Measurements from ENCODE around the gene ARHGAP11A. TPM values are rescaled to one million over a fixed set of nuclear protein-coding genes. Genes with fewer than 3 reads are reported as not detected.

Gene ARHGAP11A
- total and polyA plus RNA-seq, 9 of the 15 experiments (the other 6 are each of a cell fraction or from before 2014, with no cell fraction given), result 17.5 to 92.5 (median 61.1) TPM

GRCh38 chr15:32676169-32676568 is 60.9 kb downstream of the ARHGAP11A start:
- no peaks in the 10 kb centered on the region for H3K79me2 ChIP-seq (ENCODE audit: control insufficient read depth, insufficient read depth, low read length)
- CTCF ChIA-PET (ENCODE audit: low intra/inter-chr PET ratio), result no interaction called here
- H3K27me3 ChIP-seq (ENCODE audit: control insufficient read depth in 2 of 2, insufficient read depth in 2 of 2, low read length in 2 of 2), result peaks cover 17 to 20% of the 10 kb centered on the region in 2 experiments; a peak in 4 of 5 replicates
- peaks cover 0 to 3% of the 10 kb centered on the region in 2 experiments; a peak in 1 of 5 replicates for H3K4me1 ChIP-seq (replicated peaks in 1 of 2; ENCODE audit: control insufficient read depth in 2 of 2, insufficient read depth in 2 of 2, low read length in 2 of 2)
- BruUV-seq (replicated peaks), result no TSS peak
- FAIRE-seq, result no peak
- no peak overlapping the region for H3K9ac ChIP-seq (ENCODE audit: insufficient read depth in 1 of 2, low read depth in 2 of 2, low read length in 2 of 2)
- POLR2A ChIA-PET, result no interaction called here
- H3K27ac ChIP-seq (ENCODE audit: extremely low read depth, low read depth, low read length), result no peak overlapping the region
- no peak overlapping the region for H3K4me2 ChIP-seq (ENCODE audit: insufficient read depth, low read length)
- intact Hi-C loops (cut with micrococcal nuclease), result no loop called here
- H3K4me3 ChIP-seq, result no peak overlapping the region
- 3% methylated on average over 2 of the region's 2 CpGs for WGBS (ENCODE audit: insufficient coverage, low coverage, missing lambda C conversion rate)
- no peaks in the 10 kb centered on the region for H4K20me1 ChIP-seq (replicated peaks; ENCODE audit: control insufficient read depth, insufficient read depth, low read length)
- no peaks in the 10 kb centered on the region for H3K9me1 ChIP-seq (ENCODE audit: control insufficient read depth, insufficient read depth, low read length)
- H3K36me3 ChIP-seq (ENCODE audit: control insufficient read depth, insufficient read depth, low read length), result no peaks in the 10 kb centered on the region
- ATAC-seq, result no peak
- no peak overlapping the region for H2AFZ ChIP-seq (ENCODE audit: low read depth, low read length)
- in situ Hi-C loops (cut with MboI), result no loop called here
- no peak for DNase-seq (ENCODE audit: extremely low read depth in 1 of 4, low spot score in 3 of 4)
- H3K9me3 ChIP-seq (replicated peaks; ENCODE audit: control insufficient read depth, insufficient read depth, low read depth, low read length), result no peaks in the 10 kb centered on the region
- TF ChIP-seq AFF1 (IDR thresholded peaks at IDR 0.05; ENCODE audit: low read depth in 1 of 2, partially characterized antibody in 2 of 2) (no peak), ZNF280B (CRISPR knock-in tag; IDR thresholded peaks at IDR 0.05) (no peak), RAD51 (IDR thresholded peaks at IDR 0.05; ENCODE audit: borderline replicate concordance, low read depth) (no peak), PTTG1 (tag; IDR thresholded peaks at IDR 0.05; ENCODE audit: low read depth) (no peak), FOXA3 (CRISPR knock-in tag; conservative IDR thresholded peaks at IDR 0.05 in 1 of 2, IDR thresholded peaks at IDR 0.05 in 1 of 2) (no peak), CLOCK (CRISPR knock-in tag; IDR thresholded peaks at IDR 0.05; ENCODE audit: borderline replicate concordance) (no peak), CHD1 (IDR thresholded peaks at IDR 0.05; ENCODE audit: low read length) (no peak), ARHGAP35 (IDR thresholded peaks at IDR 0.05; ENCODE audit: partially characterized antibody) (no peak), RBM14 (IDR thresholded peaks at IDR 0.05; ENCODE audit: borderline replicate concordance, insufficient read depth, low read depth, low read length) (no peak), TAL1 (IDR thresholded peaks at IDR 0.05) (no peak), CBFA2T2 (conservative IDR thresholded peaks at IDR 0.05) (no peak), ESRRB (CRISPR knock-in tag; IDR thresholded peaks at IDR 0.05; ENCODE audit: borderline replicate concordance) (no peak)
